ENCODE data around the gene KIF5B. TPM values are rescaled to one million over a fixed set of nuclear protein-coding genes. Genes with fewer than 3 reads are reported as not detected.

Gene KIF5B
- total and polyA plus RNA-seq, 10 of the 15 experiments (the other 5 are each of a cell fraction or from before 2014, with no cell fraction given), result 14.7 to 47.4 (median 33.1) TPM

DNA sequence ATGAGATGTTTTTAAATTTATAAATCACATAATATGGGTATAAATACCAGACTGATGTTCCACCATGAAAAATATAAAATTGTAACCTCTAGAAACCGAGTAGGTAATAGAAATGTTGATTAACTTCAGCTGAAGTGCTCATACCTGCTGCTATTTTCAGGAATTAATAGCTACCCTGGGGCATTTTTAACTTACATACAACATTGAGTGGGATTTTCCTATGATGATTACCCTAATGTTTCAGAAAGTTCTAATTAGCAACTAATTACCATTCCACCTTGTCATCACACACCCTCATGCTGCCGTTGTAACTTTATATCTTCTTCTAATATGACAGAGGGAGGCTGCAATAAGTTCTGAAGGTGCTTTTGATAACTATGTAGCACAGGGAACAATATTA, 74.1 kb downstream of the KIF5B start:
- ChIA-PET POLR2A (interaction anchor here (0.6 kb wide), 1 partner anchor 809 kb away, joined by 3 read pairs; no protein-coding TSS in a partner anchor), CTCF (interaction anchor here (1.5 to 1.7 kb wide), 2 partner anchors 8 to 24 kb away, joined by 4 to 6 read pairs; no protein-coding TSS in a partner anchor), SMC1A (ENCODE audit: uncharacterized antibody, unreplicated experiment) (interaction anchor here (0.6 to 0.7 kb wide), 3 partner anchors 10 to 377 kb away, joined by 4 to 5 read pairs (median 4); no protein-coding TSS in a partner anchor), RAD21 (ENCODE audit: unreplicated experiment) (interaction anchor here (0.6 kb wide), 1 partner anchor 69 kb away, joined by 7 read pairs; no protein-coding TSS in a partner anchor)
- intact Hi-C loops (cut with micrococcal nuclease; ENCODE audit: unreplicated experiment), result no loop called here
- no peaks in the 10 kb centered on the region for H3K27me3 ChIP-seq (replicated peaks in 1 of 2; ENCODE audit: control insufficient read depth in 2 of 2, insufficient read depth in 2 of 2, low read length in 1 of 2)
- DNase-seq (ENCODE audit: low read depth, low spot score), result no peak
- in situ Hi-C loops (cut with MboI), result no loop called here
- no peak overlapping the region for H3K4me2 ChIP-seq (ENCODE audit: control insufficient read depth, insufficient read depth)
- FAIRE-seq, result no peak
- no peaks in the 10 kb centered on the region for H3K79me2 ChIP-seq (ENCODE audit: control insufficient read depth, insufficient read depth, low read length)
- no peaks in the 10 kb centered on the region for H3K36me3 ChIP-seq (ENCODE audit: control insufficient read depth in 2 of 2, insufficient read depth in 2 of 2, low read length in 1 of 2)
- H3K27ac ChIP-seq (ENCODE audit: control insufficient read depth, insufficient read depth), result no peak overlapping the region
- TF ChIP-seq ATF7 (IDR thresholded peaks at IDR 0.05; ENCODE audit: low read depth), result no peak
- TF ChIP-seq MEF2B (IDR thresholded peaks at IDR 0.05; ENCODE audit: partially characterized antibody, poor library complexity, severe bottlenecking), result no peak
- no TSS peak for BruUV-seq (replicated peaks)
- no peak overlapping the region for H3K9ac ChIP-seq (ENCODE audit: control insufficient read depth, insufficient read depth, low read length)
- H3K4me1 ChIP-seq (ENCODE audit: control insufficient read depth, insufficient read depth, low read length), result 0 out of 2 replicates have a peak, but pooled peaks cover 3% of the 10 kb centered on the region
- 0% methylated on average over 2 of the region's 2 CpGs for WGBS (ENCODE audit: insufficient coverage, insufficient replicate concordance, low lambda C conversion rate, missing lambda C conversion rate)
- no peak overlapping the region for H3K4me3 ChIP-seq
- no peaks in the 10 kb centered on the region for H4K20me1 ChIP-seq (ENCODE audit: control insufficient read depth, insufficient read depth)
- no peaks in the 10 kb centered on the region for H3K9me3 ChIP-seq (replicated peaks; ENCODE audit: control insufficient read depth, insufficient read depth, low read length)
- no peak overlapping the region for H2AFZ ChIP-seq (ENCODE audit: control insufficient read depth, low read depth, low read length)
- no peak for ATAC-seq

GRCh38 chr10:31980471-31980870, 75.8 kb downstream of the KIF5B start:
- SMC1A ChIA-PET (ENCODE audit: uncharacterized antibody, unreplicated experiment), result no interaction called here
- CTCF ChIA-PET, result no interaction called here
- no peaks in the 10 kb centered on the region for H3K79me2 ChIP-seq (ENCODE audit: control insufficient read depth, insufficient read depth, low read length)
- H3K27me3 ChIP-seq (replicated peaks in 1 of 2; ENCODE audit: control insufficient read depth in 2 of 2, insufficient read depth in 2 of 2, low read length in 1 of 2), result no peaks in the 10 kb centered on the region
- no peak overlapping the region for H2AFZ ChIP-seq (ENCODE audit: control insufficient read depth, low read depth, low read length)
- POLR2A ChIA-PET, result no interaction called here
- ATAC-seq (no peak), DNase-seq (ENCODE audit: low read depth, low spot score) (no peak), FAIRE-seq (no peak)
- BruUV-seq (replicated peaks), result no TSS peak
- RAD21 ChIA-PET (ENCODE audit: unreplicated experiment), result no interaction called here
- H3K4me3 ChIP-seq, result no peak overlapping the region
- no peak overlapping the region for H3K9ac ChIP-seq (ENCODE audit: control insufficient read depth, insufficient read depth, low read length)
- intact Hi-C loops (cut with micrococcal nuclease; ENCODE audit: unreplicated experiment), result no loop called here
- 0 out of 2 replicates have a peak, but pooled peaks cover 3% of the 10 kb centered on the region for H3K4me1 ChIP-seq (ENCODE audit: control insufficient read depth, insufficient read depth, low read length)
- no peaks in the 10 kb centered on the region for H3K36me3 ChIP-seq (ENCODE audit: control insufficient read depth in 2 of 2, insufficient read depth in 2 of 2, low read length in 1 of 2)
- H4K20me1 ChIP-seq (ENCODE audit: control insufficient read depth, insufficient read depth), result no peaks in the 10 kb centered on the region
- H3K4me2 ChIP-seq (ENCODE audit: control insufficient read depth, insufficient read depth), result no peak overlapping the region
- in situ Hi-C loops (cut with MboI), result no loop called here
- no peak overlapping the region for H3K27ac ChIP-seq (ENCODE audit: control insufficient read depth, insufficient read depth)
- WGBS (ENCODE audit: insufficient coverage, insufficient replicate concordance, low lambda C conversion rate, missing lambda C conversion rate), result 53% methylated on average over 4 of the region's 4 CpGs
- H3K9me3 ChIP-seq (replicated peaks; ENCODE audit: control insufficient read depth, insufficient read depth, low read length), result no peaks in the 10 kb centered on the region
- TF ChIP-seq GATAD2B (conservative IDR thresholded peaks at IDR 0.05; ENCODE audit: low read depth) (no peak), EP300 (IDR thresholded peaks at IDR 0.05; ENCODE audit: borderline replicate concordance in 1 of 2, control insufficient read depth in 1 of 2, low read depth in 2 of 2, low read length in 2 of 2) (no peak), SIX5 (IDR thresholded peaks at IDR 0.05; ENCODE audit: low read depth, low read length, severe bottlenecking) (no peak), CBX3 (IDR thresholded peaks at IDR 0.05; ENCODE audit: borderline replicate concordance, low read depth) (no peak), MXI1 (IDR thresholded peaks at IDR 0.05; ENCODE audit: low read depth, low read length) (no peak), SPI1 (IDR thresholded peaks at IDR 0.05; ENCODE audit: borderline replicate concordance, insufficient read depth, low read depth, low read length) (no peak), ZBTB11 (CRISPR knock-in tag; IDR thresholded peaks at IDR 0.05) (no peak), POU2F2 (IDR thresholded peaks at IDR 0.05; ENCODE audit: borderline replicate concordance, low read depth, low read length) (no peak)

All from GM12878 (cell line).